Activated T-cell treated with anti-CD3 and anti-CD28 coated beads for 24 hours (primary cell): ENCODE data around the gene IL10RA.

ENCODE experiments used
- DNase-seq: peaks from one replicate; pipeline ENCODE4 v3.0.0-alpha.2; 2020; ENCODE audit warnings: low read depth

IL10RA gene

DNA sequence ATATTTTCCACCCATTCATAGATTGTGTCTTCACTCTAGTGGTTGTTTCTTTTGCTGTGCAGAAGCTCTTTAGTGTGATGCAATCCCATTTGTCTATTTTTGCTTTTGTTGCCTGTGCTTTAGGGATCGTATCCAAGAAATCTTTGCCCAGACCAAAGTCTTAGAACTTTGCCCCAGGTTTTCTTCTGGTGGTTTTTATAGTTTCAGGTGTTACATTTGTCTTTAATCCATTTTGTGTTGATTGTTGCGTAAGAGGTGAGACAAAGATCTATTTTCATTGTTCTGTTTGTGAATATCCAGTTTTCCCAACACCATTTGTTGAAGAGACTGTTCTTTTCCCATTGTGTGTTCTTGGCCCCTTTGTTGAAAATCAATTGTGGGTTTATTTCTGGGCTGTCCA, 6.4 kb downstream of the IL10RA start:
- no peak for DNase-seq

DNA sequence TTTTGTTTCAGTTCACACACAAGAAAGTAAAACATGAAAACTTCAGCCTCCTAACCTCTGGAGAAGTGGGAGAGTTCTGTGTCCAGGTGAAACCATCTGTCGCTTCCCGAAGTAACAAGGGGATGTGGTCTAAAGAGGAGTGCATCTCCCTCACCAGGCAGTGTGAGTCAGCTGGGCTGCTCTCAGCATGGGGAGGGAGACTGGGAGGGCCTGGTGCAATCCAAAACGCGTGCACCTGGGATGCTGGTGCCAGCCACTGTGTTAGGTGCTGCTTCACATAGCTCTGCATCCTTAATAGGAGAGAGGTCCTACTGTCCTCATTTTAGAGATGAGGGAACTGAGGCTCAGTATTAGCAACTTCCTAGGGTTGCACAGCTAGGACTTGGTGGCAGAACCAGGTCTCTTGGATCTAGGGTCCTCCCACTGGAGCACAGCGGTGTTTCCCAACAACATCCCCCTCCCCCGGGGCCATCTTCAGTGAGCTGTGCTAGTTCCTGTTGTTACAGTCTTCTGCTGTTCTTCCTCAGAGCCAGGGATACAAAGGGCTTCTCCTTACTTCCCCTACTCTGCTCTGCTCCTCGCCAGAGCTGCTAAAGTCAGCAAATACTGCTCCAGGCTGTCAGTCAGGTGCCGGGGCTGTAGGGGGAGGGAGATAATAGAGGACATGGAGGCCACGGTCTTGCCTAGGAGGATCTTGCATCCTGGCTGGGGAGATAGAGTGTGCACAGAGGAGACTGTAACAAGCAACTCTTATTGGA, 8.0 kb downstream of the IL10RA start:
- DNase-seq: no peak

GRCh38 chr11:117995472-117995871, 9.3 kb downstream of the IL10RA start:
- DNase-seq: no peak

DNA sequence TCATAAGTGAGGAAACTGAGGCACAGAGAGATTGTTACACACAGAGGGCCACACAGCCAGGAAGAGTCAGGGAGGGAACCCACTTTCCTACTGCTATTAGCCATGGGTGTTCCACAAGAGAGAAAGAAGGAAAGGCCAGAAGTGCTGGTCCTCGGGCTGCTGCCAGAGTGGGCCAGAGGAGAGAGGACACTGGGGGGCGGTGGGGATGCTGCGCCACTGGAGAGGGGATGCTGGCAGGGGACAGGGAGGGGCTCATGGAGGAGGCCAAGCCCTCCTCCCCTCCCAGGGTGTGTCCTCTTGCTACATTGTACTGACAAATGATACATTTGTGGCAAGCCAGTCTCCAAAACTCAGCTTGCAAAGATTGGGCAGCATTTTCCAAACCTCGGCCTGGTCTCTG, 9.9 kb downstream of the IL10RA start:
- no peak for DNase-seq

DNA sequence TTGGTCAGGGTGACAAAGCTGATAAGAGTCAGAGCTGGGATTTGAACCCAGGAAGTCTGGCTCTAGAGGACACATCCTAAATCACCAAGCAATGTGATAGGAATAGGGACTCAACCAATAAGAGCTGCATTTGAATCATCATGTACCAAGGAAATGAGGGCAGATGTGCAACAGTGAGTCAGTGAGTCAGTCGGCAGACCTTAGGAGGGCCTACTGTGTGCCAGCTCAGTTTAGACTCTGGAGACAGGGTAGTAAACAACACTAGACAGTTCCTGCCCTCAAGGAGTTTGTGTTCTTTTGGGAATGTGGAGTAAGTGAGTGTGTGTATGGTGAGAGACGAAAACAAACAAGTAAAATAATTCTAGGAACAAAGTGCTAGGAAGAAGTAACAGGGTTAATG, 11.2 kb downstream of the IL10RA start:
- no peak for DNase-seq

DNA sequence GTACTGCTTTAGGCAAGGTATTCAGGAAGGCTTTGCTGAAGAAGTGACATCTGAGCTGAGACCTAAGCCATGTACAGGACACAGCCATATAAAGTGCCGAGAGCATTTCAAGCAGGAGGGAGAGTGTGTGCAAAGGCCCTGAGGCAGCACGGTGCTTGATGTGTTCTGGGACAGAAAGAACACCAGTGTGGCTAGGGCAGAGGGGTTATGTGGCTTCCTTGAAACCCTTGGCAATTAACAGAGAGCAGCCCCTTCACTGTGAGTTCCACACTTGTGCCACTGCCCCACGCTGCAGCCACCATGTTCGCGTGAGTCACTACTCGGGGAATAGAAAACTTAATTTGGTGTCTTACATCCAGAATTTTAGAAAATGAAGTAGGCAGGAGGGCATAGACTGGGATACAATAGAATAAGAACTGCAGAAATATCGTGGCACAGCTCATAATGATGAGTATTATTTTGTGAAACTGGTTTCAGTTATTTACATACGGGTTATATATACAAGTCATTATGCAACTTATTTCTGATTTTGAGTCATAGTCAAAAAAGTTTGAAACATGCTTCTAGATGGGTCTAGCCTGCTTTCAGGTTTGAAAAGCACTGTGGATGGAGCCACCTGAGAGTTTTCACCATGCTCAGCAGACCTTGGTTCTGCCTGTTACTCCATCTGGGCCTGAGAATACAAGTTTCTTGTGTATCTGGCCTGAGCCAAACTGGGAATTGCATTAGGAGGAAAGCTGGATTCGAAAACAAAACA, 11.8 kb downstream of the IL10RA start:
- DNase-seq: no peak

- DNase-seq: no peak
Observed at GRCh38 chr11:117998664-117999353, 12.6 kb downstream of the IL10RA start.

- no peak for DNase-seq
Observed at GRCh38 chr11:117999354-117999993, 13.3 kb downstream of the IL10RA start.

- DNase-seq: no peak
Observed at GRCh38 chr11:118000067-118000849, 14.1 kb downstream of the IL10RA start.

GRCh38 chr11:118000850-118001228, 14.6 kb downstream of the IL10RA start:
- no peak for DNase-seq

DNA sequence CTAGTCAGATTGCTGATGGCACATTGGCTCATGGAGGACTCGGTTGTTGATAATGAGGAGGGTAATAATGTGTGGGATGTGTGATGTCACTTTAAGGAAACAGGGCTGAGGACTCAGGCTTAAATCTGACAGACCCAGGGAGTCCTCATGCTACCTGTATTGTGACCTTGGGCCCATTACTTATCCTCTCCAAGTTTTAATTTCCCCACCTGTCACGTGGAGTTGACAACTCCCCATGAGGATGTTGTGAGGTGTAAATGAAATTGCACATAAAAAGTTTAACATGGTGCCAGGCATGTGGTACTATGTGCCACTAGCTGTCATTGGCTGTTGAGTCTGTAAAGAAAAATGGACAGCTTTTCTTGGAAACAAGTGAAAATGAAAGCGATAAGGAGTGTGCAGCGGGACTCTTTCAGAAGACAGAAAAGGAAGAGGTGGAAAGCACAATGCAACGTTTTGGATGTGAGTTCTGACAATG, 15.3 kb downstream of the IL10RA start:
- no peak for DNase-seq

DNA sequence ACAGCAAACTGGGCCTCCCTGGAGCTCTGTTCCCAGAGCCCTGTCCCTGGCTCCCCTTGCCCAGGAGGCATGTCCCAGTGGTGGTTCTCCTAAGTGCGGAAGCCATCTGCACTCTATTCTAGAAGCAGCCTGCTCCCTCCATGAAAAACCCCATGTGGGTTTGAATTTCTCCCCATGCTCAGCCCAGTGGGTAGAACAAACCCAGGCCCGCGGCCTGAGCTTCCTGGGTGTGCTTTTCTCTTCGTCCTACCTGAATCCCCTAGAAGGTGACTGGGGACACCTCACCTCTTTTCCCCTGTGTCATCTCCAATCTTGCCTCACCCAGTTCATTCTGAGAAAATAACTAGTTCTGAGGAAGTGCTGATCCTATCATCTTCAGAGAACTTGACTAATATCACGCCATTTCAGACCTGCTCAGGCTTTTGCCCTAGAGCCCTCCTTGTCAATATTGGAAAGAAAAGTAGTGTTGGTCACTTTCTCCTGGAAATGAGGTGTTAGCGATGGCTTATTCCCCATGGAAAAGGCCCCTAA, 15.9 kb downstream of the IL10RA start:
- peak; percentile 53 for DNase-seq

DNA sequence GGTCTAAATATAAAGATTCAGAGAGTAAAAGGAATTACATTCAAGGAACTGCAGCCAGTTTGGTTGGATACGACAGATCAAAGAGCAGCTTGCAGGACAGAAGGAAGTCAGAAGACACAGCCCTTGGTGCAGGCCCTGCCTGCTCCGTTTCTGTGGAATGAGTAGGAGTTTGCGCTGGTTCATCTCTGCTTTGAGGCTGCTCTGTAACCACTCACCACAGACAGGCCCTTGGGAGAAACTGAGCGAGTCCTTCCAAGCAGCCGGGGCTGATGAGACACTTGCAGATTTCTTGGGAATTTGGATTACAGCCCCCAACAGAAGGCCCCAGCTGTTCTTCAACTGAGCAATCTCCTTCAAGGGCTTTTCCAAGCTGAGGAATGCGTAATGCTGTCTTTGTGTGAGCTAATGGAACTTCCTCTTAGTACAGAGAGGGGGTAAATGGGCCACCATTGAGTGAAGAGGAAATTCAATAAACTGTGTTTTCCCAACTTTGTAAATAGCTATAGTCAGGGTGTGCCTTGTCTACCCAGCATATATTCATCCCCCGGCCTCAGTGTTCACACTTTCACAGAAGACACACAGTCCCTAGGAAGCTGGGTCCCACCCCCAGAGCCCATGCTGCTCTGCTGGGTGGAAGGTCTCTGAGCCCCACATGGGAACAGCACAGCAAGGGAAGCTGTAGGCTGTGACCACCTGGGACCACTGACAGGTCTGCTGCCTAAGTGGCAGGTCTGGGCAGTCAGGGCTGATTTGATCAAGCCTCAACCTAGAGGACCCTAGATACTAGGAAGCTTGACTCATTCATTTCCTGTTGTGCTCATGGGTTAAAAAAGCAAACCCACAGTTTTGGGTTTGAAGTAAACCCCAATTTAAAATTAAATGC, 16.6 kb downstream of the IL10RA start:
- DNase-seq: peak; percentile 66

DNA sequence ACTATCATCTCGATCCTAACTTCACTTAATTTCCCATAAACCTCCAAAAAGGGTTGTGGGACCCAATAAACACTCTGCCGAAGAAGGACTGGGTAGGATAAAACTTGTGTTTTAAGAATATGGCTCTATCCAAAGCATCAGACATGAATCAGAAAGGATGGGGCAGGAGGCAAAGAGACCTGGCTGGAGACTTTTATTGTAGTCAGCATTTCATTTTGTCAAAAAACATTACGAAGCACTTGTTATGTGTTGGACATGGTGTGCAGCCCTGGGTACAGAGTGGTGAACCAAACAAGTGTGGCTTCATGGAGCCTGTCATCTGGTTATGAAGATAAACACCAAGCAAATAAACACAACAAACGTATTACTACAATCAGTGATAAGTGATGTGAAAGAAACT, 17.3 kb downstream of the IL10RA start:
- DNase-seq: no peak

DNA sequence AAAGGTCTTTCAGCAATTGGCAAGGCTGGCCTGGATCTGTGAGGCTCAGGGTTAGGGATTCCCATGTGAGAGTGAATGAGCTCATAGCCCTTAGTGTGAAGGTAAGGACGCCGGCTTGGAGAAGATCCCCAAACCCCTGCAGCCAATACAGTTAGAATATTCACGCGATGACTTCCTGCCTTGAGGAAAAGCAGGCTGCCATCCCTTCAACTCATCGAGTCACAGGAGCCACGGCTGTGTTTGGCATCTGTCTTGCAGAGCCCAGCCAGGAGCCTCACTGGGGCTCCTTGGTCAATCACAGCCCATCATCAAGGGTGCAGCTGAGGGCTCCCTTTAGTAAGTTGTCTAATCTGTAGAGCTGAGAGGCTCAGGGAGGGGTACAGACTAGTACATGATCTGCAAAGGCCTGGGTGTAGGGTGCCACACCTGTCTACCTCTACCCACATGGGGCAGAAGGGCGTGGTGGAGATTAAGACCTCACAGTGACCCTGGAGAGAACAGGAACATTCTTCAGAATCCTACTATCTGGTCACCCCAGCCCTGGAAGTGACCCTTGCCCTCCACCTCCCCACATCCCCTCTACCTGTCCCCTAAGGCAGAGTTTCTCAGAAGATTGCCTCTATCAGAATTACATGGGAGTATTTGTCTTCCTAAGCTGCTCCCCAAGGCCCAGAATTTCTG, 18.5 kb downstream of the IL10RA start:
- DNase-seq: no peak

GRCh38 chr11:118005224-118006152, 19.3 kb downstream of the IL10RA start:
- DNase-seq: no peak

DNA sequence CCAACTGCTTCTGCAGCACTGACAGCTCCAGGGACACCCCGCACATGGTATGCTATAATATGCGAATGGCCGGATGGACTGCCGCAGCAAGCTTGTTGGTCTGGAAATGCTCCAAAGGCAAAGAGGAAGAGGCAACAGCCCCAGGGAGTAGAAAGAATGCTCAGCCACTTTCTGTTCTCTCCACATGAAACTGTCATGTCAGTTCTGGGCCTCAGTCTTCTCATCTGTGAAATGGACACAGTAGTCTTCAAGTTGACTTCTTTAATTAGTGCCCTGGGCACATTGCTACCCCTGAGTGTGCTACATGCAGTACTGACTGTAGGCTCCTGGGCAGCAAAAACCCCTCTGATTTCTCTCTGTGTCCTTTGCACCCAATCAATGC, 19.9 kb downstream of the IL10RA start:
- DNase-seq: no peak

DNA sequence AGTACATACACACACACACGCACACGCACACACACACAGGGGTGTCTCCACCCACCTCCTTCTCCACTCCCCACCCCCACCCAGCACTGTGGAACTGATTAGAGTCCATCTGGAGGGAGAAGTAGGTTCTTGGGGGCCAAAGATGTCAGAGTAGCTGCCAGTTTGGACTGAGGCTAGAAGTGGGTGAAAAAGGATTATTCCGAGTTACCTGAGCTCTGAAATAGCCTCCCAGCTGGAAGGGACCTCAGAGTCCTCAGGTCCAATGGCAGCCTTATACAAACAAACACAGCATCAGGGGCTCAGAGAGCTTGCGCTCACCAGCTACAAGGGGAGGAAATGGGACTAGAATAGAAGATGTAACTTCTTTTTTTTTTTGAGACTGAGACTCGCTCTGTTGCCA, 20.8 kb downstream of the IL10RA start:
- DNase-seq: no peak
